HEK293 (cell line): ENCODE results near the gene SLC3A2.

ENCODE experiments used
- CTCF ChIP-seq: fragments of 450-650 bp; formaldehyde crosslinking; IDR thresholded peaks from 2 replicates; pipeline ENCODE4 v1.5.1; 2016; ENCODE audit warnings: missing biosample characterization, missing genetic modification characterization
- PBX3 ChIP-seq: sonication (generic); formaldehyde crosslinking; IDR thresholded peaks from 2 replicates; pipeline ENCODE4 v1.8.1; 2022; ENCODE audit warnings: mild to moderate bottlenecking, moderate library complexity, missing genetic modification reagents
- ZNF175 ChIP-seq: fragments of 450-650 bp; formaldehyde crosslinking; IDR thresholded peaks from 2 replicates; pipeline ENCODE4 v1.5.1; 2016; ENCODE audit warnings: missing biosample characterization, missing genetic modification characterization
- ZNF558 ChIP-seq: fragments of 450-650 bp; formaldehyde crosslinking; IDR thresholded peaks from 2 replicates; pipeline ENCODE4 v1.5.1; 2016; ENCODE audit warnings: missing biosample characterization, missing genetic modification characterization
- ZNF785 ChIP-seq: fragments of 450-650 bp; formaldehyde crosslinking; IDR thresholded peaks from 2 replicates; pipeline ENCODE4 v1.5.1; 2016; ENCODE audit warnings: missing biosample characterization, missing genetic modification characterization

- no peak for TF ChIP-seq ZNF785 (tag by site-specific recombination)
- TF ChIP-seq CTCF (tag by site-specific recombination), result no peak
- TF ChIP-seq ZNF175 (tag by site-specific recombination), result no peak
- TF ChIP-seq ZNF558 (tag by site-specific recombination), result no peak
- no peak for TF ChIP-seq PBX3
Measured at GRCh38 chr11:62889126-62889483, 8.4 kb downstream of the SLC3A2 start.
